CD14-positive monocyte (primary cell): ENCODE measurements around the gene UBC. TPM values are rescaled to one million over a fixed set of nuclear protein-coding genes. Genes with fewer than 3 reads are reported as not detected.

Experiments used
- DNase-seq, 3 donors: peaks; one replicate each; pipeline ENCODE4 v3.0.0-alpha.2; 2011 to 2022
- H2AFZ ChIP-seq: 2 replicates; pipeline ENCODE4 v1.6.0; 2012; ENCODE audit warnings: mild to moderate bottlenecking, low read depth, low read length, inconsistent platforms; ENCODE audit not compliant: insufficient read depth, poor library complexity, severe bottlenecking
- H3K27ac ChIP-seq, 2 donors: 1 replicate in 1 of 2; 2 replicates in 1 of 2; pipeline ENCODE4 v1.5.1; 2012 to 2013; ENCODE audit warnings: low read length in 2 of 2, control low read depth in 1 of 2, inconsistent platforms in 1 of 2, low read depth in 1 of 2, mild to moderate bottlenecking in 1 of 2
- H3K27me3 ChIP-seq, 2 donors: one replicate each; pipeline versions ENCODE4 v1.6.0 to v1.6.1; 2011 to 2013; ENCODE audit warnings: low read length in 2 of 2; ENCODE audit not compliant: control insufficient read depth in 2 of 2, insufficient read depth in 2 of 2
- H3K36me3 ChIP-seq, 2 donors: replicated peaks in 1 of 2; 1 replicate in 1 of 2; 2 replicates in 1 of 2; pipeline versions ENCODE4 v1.5.1 to v1.6.1; 2012 to 2013; ENCODE audit warnings: low read length in 2 of 2, control low read depth in 1 of 2, inconsistent platforms in 1 of 2, mild to moderate bottlenecking in 1 of 2; ENCODE audit not compliant: insufficient read depth in 2 of 2, control insufficient read depth in 1 of 2
- H3K4me1 ChIP-seq, 2 donors: 1 replicate in 1 of 2; 2 replicates in 1 of 2; pipeline versions ENCODE4 v1.5.1 to v1.6.1; 2012 to 2013; ENCODE audit warnings: low read length in 2 of 2, control low read depth in 1 of 2, inconsistent platforms in 1 of 2, mild to moderate bottlenecking in 1 of 2, moderate library complexity in 1 of 2; ENCODE audit not compliant: insufficient read depth in 2 of 2, control insufficient read depth in 1 of 2
- H3K4me2 ChIP-seq: replicated peaks from 2 replicates; pipeline ENCODE3; 2012; ENCODE audit warnings: low read length, moderate library complexity, mild to moderate bottlenecking; ENCODE audit not compliant: poor library complexity, severe bottlenecking; ENCODE audit errors: extremely low read depth
- H3K4me3 ChIP-seq, 3 experiments: fragments of 200-600 bp in 1 of 3; sonication (generic) in 1 of 3; replicated peaks in 1 of 3; 1 replicate in 2 of 3; 2 replicates in 1 of 3; pipeline ENCODE4 v1.5.1; 2011 to 2013; ENCODE audit warnings: low read length in 3 of 3, mild to moderate bottlenecking in 3 of 3, control low read depth in 2 of 3, low read depth in 2 of 3, inconsistent platforms in 1 of 3, moderate library complexity in 1 of 3
- H3K79me2 ChIP-seq: 2 replicates; pipeline ENCODE4 v1.6.0; 2012; ENCODE audit warnings: mild to moderate bottlenecking, control low read depth, inconsistent platforms, low read length, moderate library complexity; ENCODE audit not compliant: insufficient read depth
- H3K9ac ChIP-seq: 2 replicates; pipeline ENCODE4 v1.6.0; 2017; ENCODE audit warnings: low read length, mild to moderate bottlenecking; ENCODE audit not compliant: insufficient read depth, poor library complexity, severe bottlenecking
- H3K9me3 ChIP-seq, 2 donors: replicated peaks in 1 of 2; 1 replicate in 1 of 2; 2 replicates in 1 of 2; pipeline versions ENCODE4 v1.5.1 to v1.6.1; 2012 to 2013; ENCODE audit warnings: low read length in 2 of 2, control low read depth in 1 of 2; ENCODE audit not compliant: control insufficient read depth in 1 of 2, insufficient read depth in 1 of 2
- H4K20me1 ChIP-seq: 2 replicates; pipeline ENCODE4 v1.6.0; 2012; ENCODE audit warnings: mild to moderate bottlenecking, low read length, control low read depth, moderate library complexity; ENCODE audit not compliant: insufficient read depth
- H3K27ac Mint-ChIP-seq, 7 donors: one replicate each; pipeline ENCODE4 v1.8.0; 2020; ENCODE audit warnings: mild to moderate bottlenecking in 7 of 7, mixed read lengths in 7 of 7, moderate library complexity in 6 of 7, inconsistent platforms in 2 of 7
- H3K27me3 Mint-ChIP-seq, 3 donors: one replicate each; pipeline ENCODE4 v1.8.0; 2021 to 2022; ENCODE audit warnings: low read depth in 3 of 3, mild to moderate bottlenecking in 3 of 3, mixed read lengths in 3 of 3, moderate library complexity in 3 of 3, inconsistent platforms in 1 of 3
- H3K36me3 Mint-ChIP-seq, 2 donors: one replicate each; pipeline ENCODE4 v1.8.0; 2020; ENCODE audit warnings: mixed read lengths in 2 of 2, inconsistent platforms in 1 of 2, mild to moderate bottlenecking in 1 of 2
- H3K4me1 Mint-ChIP-seq: one replicate; pipeline ENCODE4 v1.8.0; 2020; ENCODE audit warnings: mild to moderate bottlenecking, mixed read lengths
- H3K4me3 Mint-ChIP-seq, 2 donors: one replicate each; pipeline ENCODE4 v1.8.0; 2020; ENCODE audit warnings: mild to moderate bottlenecking in 2 of 2, mixed read lengths in 2 of 2, moderate library complexity in 1 of 2
- H3K9me3 Mint-ChIP-seq, 7 donors: one replicate each; pipeline ENCODE4 v1.8.0; 2020 to 2022; ENCODE audit warnings: mixed read lengths in 7 of 7, mild to moderate bottlenecking in 6 of 7, moderate library complexity in 6 of 7, inconsistent platforms in 2 of 7
- CTCF ChIP-seq: fragments of 200-600 bp; IDR thresholded peaks from one replicate; pipeline ENCODE4 v1.8.0; 2022; ENCODE audit warnings: antibody characterized with exemption, mild to moderate bottlenecking
- WGBS: methylation state at CpG from one replicate; pipeline ENCODE4 v1.1.5; 2013; ENCODE audit warnings: missing lambda C conversion rate; ENCODE audit not compliant: insufficient coverage; 5-methylcytosine and 5-hydroxymethylcytosine counted together
- intact Hi-C, 2 donors: fragments of 100-400 bp; cut with micrococcal nuclease; formaldehyde crosslinking; loops; one replicate each; pipeline versions ENCODE4 v1.15.0 to v1.15.1; 2023
- polyA plus RNA-seq, 3 donors: library from polyadenylated mRNA; depleted of rRNA in 1 of 3; unstranded in 2 of 3; stranded (reverse) in 1 of 3; fragments of 300-500 nt in 2 of 3; fragments of >200 nt in 1 of 3; fragmentation: Illumina TruSeq in 2 of 3; gene quantifications; 1 replicate in 2 of 3; 2 replicates in 1 of 3; pipeline ENCODE4 v1.2.3, GENCODE V29; 2012 to 2021

Gene UBC
- polyA plus RNA-seq, 3 donors = 969 to 11,097 (median 1,385) TPM

GRCh38 chr12:124863416-124864325, 50.8 kb downstream of the UBC start, which contains the start of gene SCARB1:
TSS of gene SCARB1 (minus strand) at chr12:124863864. CDS start at chr12:124863720, 144 bp downstream.
- Histone ChIP-seq H3K79me2 (peaks cover 18% of the 10 kb centered on the region), H2AFZ (peak within 1 kb of the TSS; percentile 93), H3K4me2 (peak within 1 kb of the TSS; percentile 98), H3K27me3 (no peaks in the 10 kb centered on the region), H3K9me3 (no peaks in the 10 kb centered on the region), H3K4me1 (peaks cover 46 to 50% of the 10 kb centered on the region in 2 donors), H3K4me3 (peak within 1 kb of the TSS; percentile 55 to 86 (median 74)), H3K9ac (peak within 1 kb of the TSS; percentile 72), H3K36me3 (no peaks in the 10 kb centered on the region), H3K27ac (peak within 1 kb of the TSS; percentile 48 to 80), H4K20me1 (peaks cover 6% of the 10 kb centered on the region)
- intact Hi-C loops = no loop called here
- Mint-ChIP-seq H3K36me3 (peaks cover 10 to 14% of the 10 kb centered on the region in 2 donors), H3K9me3 (peaks cover 0 to 2% (median 0%) of the 10 kb centered on the region in 7 donors), H3K27me3 (peaks cover 0 to 6% (median 5%) of the 10 kb centered on the region in 3 donors), H3K4me3 (peak within 1 kb of the TSS; percentile 83 to 91), H3K27ac (peak within 1 kb of the TSS; percentile 62 to 94 (median 90)), H3K4me1 (peaks cover 54% of the 10 kb centered on the region)
- DNase-seq = peak; percentile 60 to 75 (median 68)
- no peak for TF ChIP-seq CTCF
- under 1% methylated on average over 89 of the region's 89 CpGs for WGBS

GRCh38 chr12:124862768-124863415, 51.6 kb downstream of the UBC start:
- Histone ChIP-seq H4K20me1 (peaks cover 6% of the 10 kb centered on the region), H3K27me3 (no peaks in the 10 kb centered on the region), H3K79me2 (peaks cover 18% of the 10 kb centered on the region), H3K9me3 (no peaks in the 10 kb centered on the region), H3K36me3 (no peaks in the 10 kb centered on the region), H3K27ac (peak overlapping the region in 1 of 2 donors; percentile 69), H3K4me2 (peak overlapping the region; percentile 98), H3K9ac (peak overlapping the region; percentile 72), H2AFZ (peak overlapping the region; percentile 93), H3K4me1 (peaks cover 38 to 42% of the 10 kb centered on the region in 2 donors), H3K4me3 (peak overlapping the region; percentile 55 to 86 (median 74))
- WGBS = 13% methylated on average over 20 of the region's 22 CpGs
- peak in 1 of 3 donors; percentile 27 for DNase-seq
- H3K4me1 Mint-ChIP-seq = peaks cover 46% of the 10 kb centered on the region
- no peak for TF ChIP-seq CTCF
- H3K4me3 Mint-ChIP-seq = peak overlapping the region; percentile 83 to 91
- intact Hi-C loops = no loop called here
- H3K9me3 Mint-ChIP-seq = peaks cover 0 to 2% (median 0%) of the 10 kb centered on the region in 7 donors
- peak overlapping the region in 3 of 7 donors; percentile 27 to 72 (median 66) for H3K27ac Mint-ChIP-seq
- peaks cover 10 to 14% of the 10 kb centered on the region in 2 donors for H3K36me3 Mint-ChIP-seq
- H3K27me3 Mint-ChIP-seq = peaks cover 0 to 6% (median 5%) of the 10 kb centered on the region in 3 donors
